Activated naive CD8-positive, alpha-beta T cell treated with anti-CD3 and anti-CD28 coated beads, Interleukin-2, amount 10 ng/mL, durations not matched to agents 7 days and 5 days (primary cell): ENCODE results near the gene CDCA7L. TPM values are rescaled to one million over a fixed set of nuclear protein-coding genes. Genes with fewer than 3 reads are reported as not detected.
"Not testable (repeated sequence)": the region's sequence is repeated elsewhere in the genome, so short reads cannot be mapped to it uniquely, and the experiment has no call there.

Experiments used
- ATAC-seq: fragments of 150-1000 bp; cut with Tn5 transposase; one replicate; pipeline ENCODE4 v1.10.0; 2021; ENCODE audit warnings: low read depth, moderate library complexity
- POLR2A ChIA-PET: fragments of 350-600 bp; sonication (Branson Sonifier 250); formaldehyde crosslinking; loops from one replicate; lab custom pipeline; 2021; ENCODE audit warnings: antibody characterized with exemption; lab: Charles Lee
- DNase-seq: peaks from one replicate; pipeline ENCODE4 v3.0.0; 2021
- H3K27ac Mint-ChIP-seq: one replicate; pipeline ENCODE4 v1.8.0; 2022; ENCODE audit warnings: mild to moderate bottlenecking, mixed read lengths
- H3K27me3 Mint-ChIP-seq: one replicate; pipeline ENCODE4 v1.8.0; 2022; ENCODE audit warnings: mild to moderate bottlenecking, moderate library complexity, mixed read lengths
- H3K36me3 Mint-ChIP-seq: one replicate; pipeline ENCODE4 v1.8.0; 2021; ENCODE audit warnings: mild to moderate bottlenecking, mixed read lengths
- H3K4me1 Mint-ChIP-seq: one replicate; pipeline ENCODE4 v1.8.0; 2021; ENCODE audit warnings: mixed read lengths
- H3K4me3 Mint-ChIP-seq: one replicate; pipeline ENCODE4 v1.8.0; 2022; ENCODE audit warnings: mild to moderate bottlenecking, moderate library complexity, mixed read lengths
- H3K9me3 Mint-ChIP-seq: one replicate; pipeline ENCODE4 v1.8.0; 2021; ENCODE audit warnings: mixed read lengths
- total RNA-seq, 2 experiments: library from RNA; stranded (reverse); gene quantifications; one replicate each; pipeline ENCODE4 v1.2.3, GENCODE V29; 2021

CDCA7L gene
- total RNA-seq, 2 experiments from 2014 or later, result 51.9 to 60.7 TPM

DNA sequence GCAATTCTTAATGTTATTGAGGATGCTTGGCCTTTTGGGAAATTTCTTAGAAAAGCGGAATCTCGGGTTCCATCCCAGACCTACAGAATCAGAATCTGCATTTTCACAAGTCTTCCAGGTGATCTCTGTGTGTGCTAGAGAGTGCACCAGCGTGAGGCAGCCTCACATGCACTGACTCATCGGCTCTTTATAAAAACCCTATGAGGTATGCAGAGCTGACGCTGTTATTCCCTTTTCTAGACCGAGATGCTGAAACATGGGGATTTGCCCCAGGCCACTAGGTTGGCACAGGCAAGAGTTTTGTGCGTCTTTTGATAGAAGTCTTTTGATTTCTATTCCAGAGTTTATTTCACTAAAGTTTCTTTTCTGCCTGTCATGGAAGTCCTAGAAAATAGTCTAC lies 61.2 kb downstream of the CDCA7L start:
- Mint-ChIP-seq H3K36me3 (peaks cover 4% of the 10 kb centered on the region), H3K4me1 (no peaks in the 10 kb centered on the region), H3K27me3 (no peaks in the 10 kb centered on the region), H3K4me3 (no peak overlapping the region), H3K9me3 (no peaks in the 10 kb centered on the region), H3K27ac (no peak overlapping the region)
- ATAC-seq, result no peak
- DNase-seq, result no peak
- POLR2A ChIA-PET, result no interaction called here

DNA sequence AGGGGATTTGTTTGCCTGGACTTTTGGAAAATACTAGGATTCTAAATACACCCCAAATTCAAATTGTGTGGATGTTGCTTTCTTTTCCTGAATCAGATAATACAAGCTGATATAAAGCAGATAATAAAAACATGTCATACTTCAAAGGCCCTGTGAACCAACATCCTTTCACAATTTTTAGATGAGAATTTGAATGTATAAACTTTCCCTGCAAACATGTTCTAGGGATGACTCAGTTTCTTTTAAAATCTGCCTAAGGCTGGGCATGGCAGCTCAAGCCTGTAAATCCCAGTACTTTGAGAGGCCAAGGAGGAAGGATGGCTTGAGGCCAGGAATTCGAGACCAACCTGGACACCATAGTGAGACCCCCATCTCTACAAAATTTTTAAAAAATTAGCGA lies 62.2 kb downstream of the CDCA7L start:
- H3K36me3 Mint-ChIP-seq, H3K9me3 Mint-ChIP-seq, ATAC-seq, H3K27me3 Mint-ChIP-seq, POLR2A ChIA-PET, H3K4me3 Mint-ChIP-seq, DNase-seq, H3K27ac Mint-ChIP-seq, H3K4me1 Mint-ChIP-seq: not testable (repeated sequence)

DNA sequence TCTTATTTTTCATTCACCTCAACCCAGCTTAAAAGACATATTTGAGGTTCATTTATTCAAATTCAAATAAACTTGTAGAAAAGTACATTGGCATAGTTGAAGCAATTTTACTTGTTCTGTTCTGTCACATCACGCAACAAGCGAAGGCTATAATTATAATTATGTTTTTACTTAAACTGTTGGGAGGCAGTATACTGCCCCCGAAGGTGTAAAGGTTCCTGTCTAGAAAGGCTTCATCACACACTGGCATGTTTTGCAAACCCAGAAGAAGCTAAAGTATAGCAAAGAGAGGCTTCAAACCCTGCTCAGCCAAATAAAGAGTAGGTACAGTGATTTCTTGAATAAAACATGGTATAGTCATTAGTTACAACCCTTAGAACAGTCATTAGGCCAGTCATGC lies 62.6 kb downstream of the CDCA7L start:
- no peak for DNase-seq
- H3K27me3 Mint-ChIP-seq, result no peaks in the 10 kb centered on the region
- H3K4me1 Mint-ChIP-seq, result no peaks in the 10 kb centered on the region
- no peak for ATAC-seq
- no peak overlapping the region for H3K4me3 Mint-ChIP-seq
- no peaks in the 10 kb centered on the region for H3K9me3 Mint-ChIP-seq
- POLR2A ChIA-PET, result no interaction called here
- H3K27ac Mint-ChIP-seq, result no peak overlapping the region
- H3K36me3 Mint-ChIP-seq, result peaks cover 4% of the 10 kb centered on the region

DNA sequence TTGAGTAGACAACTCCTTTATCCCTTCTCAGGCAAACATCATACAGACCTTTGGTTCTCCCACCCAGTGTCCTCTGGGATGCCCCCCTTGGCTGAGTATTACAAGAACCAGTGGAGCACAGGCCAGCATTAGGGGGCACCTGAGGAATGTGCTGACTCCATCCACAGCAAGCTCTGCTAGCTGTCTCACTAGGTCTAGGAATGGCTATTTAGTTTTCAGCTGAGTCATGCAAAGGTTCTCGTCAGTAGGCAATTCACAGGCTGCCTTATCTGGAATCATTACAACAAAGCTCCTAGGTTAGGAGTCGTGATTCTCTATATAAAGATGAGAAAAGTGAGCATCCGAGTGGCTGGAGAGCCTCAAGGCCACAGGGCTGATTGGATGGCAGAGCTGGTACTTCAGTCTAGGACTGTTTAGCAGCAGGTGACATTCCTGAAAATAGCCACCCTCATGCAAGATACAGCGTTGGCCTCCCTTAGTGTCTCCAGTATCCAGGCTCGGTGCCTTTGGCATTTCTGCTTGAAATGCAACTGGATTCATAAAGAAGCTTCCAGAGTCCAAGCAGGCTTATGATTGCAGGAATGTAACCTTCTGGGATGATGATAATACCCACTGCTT lies 75.8 kb downstream of the CDCA7L start:
- DNase-seq (no peak), ATAC-seq (no peak)
- no peak overlapping the region for H3K27ac Mint-ChIP-seq
- no peaks in the 10 kb centered on the region for H3K27me3 Mint-ChIP-seq
- peaks cover 10% of the 10 kb centered on the region for H3K36me3 Mint-ChIP-seq
- POLR2A ChIA-PET, result no interaction called here
- no peaks in the 10 kb centered on the region for H3K4me1 Mint-ChIP-seq
- H3K9me3 Mint-ChIP-seq, result peaks cover 1% of the 10 kb centered on the region
- H3K4me3 Mint-ChIP-seq, result no peak overlapping the region

DNA sequence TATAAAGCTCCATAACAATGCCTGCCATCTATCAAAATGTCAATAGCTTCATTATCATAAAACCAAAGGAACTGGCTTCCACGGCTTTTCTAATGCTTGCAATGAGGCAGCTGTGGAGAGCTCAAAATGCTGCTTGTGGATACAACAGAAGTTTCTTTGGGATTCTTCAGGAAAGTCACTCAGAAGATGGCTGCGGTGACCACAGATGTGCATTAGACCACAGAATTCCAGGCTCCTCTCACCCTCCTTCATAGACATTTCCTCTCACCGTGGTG lies 77.2 kb downstream of the CDCA7L start:
- ATAC-seq, result no peak

DNA sequence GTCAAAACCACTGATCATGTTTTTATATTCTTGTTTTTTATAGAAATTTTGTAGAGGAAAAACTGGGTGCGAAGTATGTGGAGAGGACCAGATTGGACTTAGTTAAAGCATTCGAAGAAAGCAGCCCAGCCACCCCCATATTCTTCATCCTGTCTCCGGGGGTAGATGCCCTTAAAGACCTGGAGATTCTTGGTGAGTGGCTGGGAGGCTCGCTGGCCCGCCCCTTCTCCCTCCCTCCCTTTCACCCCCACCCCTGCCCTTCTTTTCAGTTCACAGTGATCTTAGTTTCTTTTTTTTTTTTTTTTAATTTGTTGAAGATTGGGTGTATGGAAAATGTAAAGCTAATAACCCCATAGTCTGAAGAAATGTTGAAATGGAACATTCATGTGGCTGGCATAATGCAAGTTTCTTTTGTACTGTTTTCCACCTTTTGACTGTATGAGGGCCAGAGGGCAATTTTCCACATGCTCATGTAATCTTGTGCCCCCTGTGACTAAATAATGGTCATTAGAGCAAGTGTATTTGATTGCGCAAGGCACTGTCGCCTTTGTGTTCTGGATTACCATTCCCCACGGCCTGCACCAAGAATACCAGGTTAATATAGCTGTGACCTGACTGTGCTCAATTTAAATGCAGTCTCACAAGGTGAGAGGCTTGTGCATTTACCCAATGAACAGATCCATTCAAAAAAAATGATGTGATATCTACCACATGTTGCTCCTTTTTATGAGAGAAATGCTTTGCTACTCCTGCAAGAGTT lies 77.7 kb downstream of the CDCA7L start:
- Mint-ChIP-seq H3K4me3 (no peak overlapping the region), H3K27ac (no peak overlapping the region), H3K27me3 (no peaks in the 10 kb centered on the region), H3K36me3 (peaks cover 4% of the 10 kb centered on the region), H3K4me1 (no peaks in the 10 kb centered on the region), H3K9me3 (peaks cover 1% of the 10 kb centered on the region)
- ATAC-seq (no peak), DNase-seq (no peak)
- POLR2A ChIA-PET, result interaction anchor here (0.7 kb wide), 1 partner anchor 16 kb away, joined by 4 read pairs; no protein-coding TSS in a partner anchor

More for the DNA sequence above, 77.2 kb downstream of the CDCA7L start:
- peaks cover 1% of the 10 kb centered on the region for H3K9me3 Mint-ChIP-seq
- no peaks in the 10 kb centered on the region for H3K4me1 Mint-ChIP-seq
- DNase-seq, result no peak
- H3K36me3 Mint-ChIP-seq, result peaks cover 4% of the 10 kb centered on the region
- POLR2A ChIA-PET, result no interaction called here
- no peak overlapping the region for H3K27ac Mint-ChIP-seq
- no peaks in the 10 kb centered on the region for H3K27me3 Mint-ChIP-seq
- H3K4me3 Mint-ChIP-seq, result no peak overlapping the region

DNA sequence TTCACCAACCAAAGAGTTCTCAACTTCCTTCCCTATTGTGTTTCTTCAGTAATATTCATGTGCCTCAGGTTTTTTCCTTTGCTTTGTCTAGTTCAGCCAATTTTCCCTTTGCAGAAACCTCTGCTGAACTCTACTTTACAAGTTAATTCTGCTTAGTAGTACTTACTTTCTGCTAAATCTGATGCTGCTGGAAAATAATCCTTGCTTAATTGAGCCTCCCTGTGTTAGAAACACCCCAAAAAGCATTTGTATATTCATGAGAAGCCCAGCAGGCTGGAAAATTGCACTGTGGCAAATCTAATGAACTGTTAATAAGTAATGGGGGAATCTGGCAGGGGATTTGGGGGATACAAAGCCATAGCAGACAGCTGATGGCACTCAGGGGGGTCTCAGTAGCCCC lies 78.5 kb downstream of the CDCA7L start:
- H3K27me3 Mint-ChIP-seq, result no peaks in the 10 kb centered on the region
- ATAC-seq (no peak), DNase-seq (no peak)
- no peak overlapping the region for H3K27ac Mint-ChIP-seq
- H3K4me1 Mint-ChIP-seq, result no peaks in the 10 kb centered on the region
- H3K9me3 Mint-ChIP-seq, result no peaks in the 10 kb centered on the region
- H3K4me3 Mint-ChIP-seq, result no peak overlapping the region
- H3K36me3 Mint-ChIP-seq, result no peaks in the 10 kb centered on the region
- POLR2A ChIA-PET, result interaction anchor here (0.7 kb wide), 1 partner anchor 15 kb away, joined by 4 read pairs; no protein-coding TSS in a partner anchor

DNA sequence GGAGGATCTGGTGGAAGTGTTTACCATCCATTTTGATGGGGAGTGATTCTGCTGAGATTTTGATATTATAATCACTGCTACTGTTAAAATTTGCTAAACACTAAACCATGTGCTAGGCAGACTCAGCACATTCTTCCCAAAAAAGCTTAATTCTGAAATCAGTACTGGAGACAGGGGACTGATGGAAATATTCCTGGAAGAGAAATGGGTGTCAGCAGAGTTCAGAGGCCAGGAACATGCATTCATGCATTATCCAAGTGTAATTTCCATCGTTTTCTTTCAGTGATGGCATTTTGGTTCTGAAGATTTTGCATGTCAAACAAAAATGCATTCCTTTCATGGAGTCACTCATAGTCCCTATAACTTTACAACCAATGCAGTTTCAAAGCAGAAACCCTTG lies 79.0 kb downstream of the CDCA7L start:
- H3K9me3 Mint-ChIP-seq, result no peaks in the 10 kb centered on the region
- H3K36me3 Mint-ChIP-seq, result no peaks in the 10 kb centered on the region
- no peak for ATAC-seq

DNA sequence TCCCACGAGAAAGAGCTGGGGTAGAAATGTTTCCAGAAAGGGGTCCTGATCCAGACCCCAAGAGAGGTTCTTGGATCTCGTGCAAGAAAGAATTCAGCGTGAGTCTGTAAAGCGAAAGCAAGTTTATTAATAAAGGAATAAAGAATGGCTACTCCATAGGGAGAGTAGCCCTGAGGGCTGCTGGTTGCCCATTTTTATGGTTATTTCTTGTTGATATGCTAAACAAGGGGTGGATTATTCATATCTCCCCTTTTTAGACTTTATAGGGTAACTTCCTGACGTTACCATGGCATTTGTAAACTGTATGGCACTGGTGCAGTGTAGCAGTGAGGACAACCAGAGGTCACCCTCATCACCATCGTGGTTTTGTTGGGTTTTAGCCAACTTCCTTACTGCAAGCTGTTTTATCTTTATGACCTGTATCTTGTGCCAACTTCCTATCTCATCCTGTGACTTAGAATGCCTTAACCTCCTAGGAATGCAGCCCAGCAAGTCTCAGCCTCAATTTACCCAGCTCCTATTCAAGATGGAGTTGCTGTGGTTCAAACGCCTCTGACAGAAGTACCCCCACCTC lies 80.0 kb downstream of the CDCA7L start:
- POLR2A ChIA-PET, H3K36me3 Mint-ChIP-seq, ATAC-seq: not testable (repeated sequence)

More for the DNA sequence above, 79.0 kb downstream of the CDCA7L start:
- Mint-ChIP-seq H3K27ac (no peak overlapping the region), H3K4me3 (no peak overlapping the region), H3K4me1 (no peaks in the 10 kb centered on the region), H3K27me3 (no peaks in the 10 kb centered on the region)
- POLR2A ChIA-PET, result no interaction called here
- DNase-seq, result no peak

DNA sequence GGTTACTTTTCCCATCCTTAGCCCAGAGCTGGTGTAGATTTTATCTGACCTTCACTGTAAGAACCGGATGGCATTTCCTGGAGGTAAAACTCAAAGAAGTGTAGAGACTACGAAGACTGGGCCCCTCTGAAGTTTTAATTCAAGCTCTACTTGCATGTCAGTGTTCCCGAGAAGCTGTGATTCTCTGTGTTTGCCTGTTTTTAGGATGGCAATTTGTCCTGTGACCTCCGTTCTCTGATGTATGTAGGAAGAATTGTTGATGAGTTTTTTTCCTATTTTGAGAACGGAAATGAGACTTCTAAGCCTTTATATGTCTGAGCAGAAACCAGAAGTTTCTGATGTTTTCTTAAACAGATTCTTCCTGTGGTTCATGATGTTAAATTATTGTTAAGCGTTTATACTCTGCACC lies 94.1 kb downstream of the CDCA7L start:
- Mint-ChIP-seq H3K4me3 (peak overlapping the region; percentile 76), H3K27ac (peak overlapping the region; percentile 92), H3K27me3 (peaks cover 3% of the 10 kb centered on the region), H3K4me1 (peaks cover 13% of the 10 kb centered on the region), H3K36me3 (peaks cover 2% of the 10 kb centered on the region), H3K9me3 (peaks cover 2% of the 10 kb centered on the region)
- POLR2A ChIA-PET, result no interaction called here
- peak; percentile 73 for ATAC-seq
- no peak for DNase-seq

More for the DNA sequence above, 80.0 kb downstream of the CDCA7L start:
- DNase-seq, H3K4me3 Mint-ChIP-seq, H3K4me1 Mint-ChIP-seq, H3K27me3 Mint-ChIP-seq, H3K27ac Mint-ChIP-seq, H3K9me3 Mint-ChIP-seq: not testable (repeated sequence)
